Heart left ventricle (tissue), 16 donors: ENCODE measurements around the gene HEBP1. TPM values are rescaled to one million over a fixed set of nuclear protein-coding genes. Genes with fewer than 3 reads are reported as not detected.

ENCODE experiments used
- ATAC-seq, 4 donors: fragments of 200-7000 bp; cut with Tn5 transposase; one replicate each; pipeline ENCODE4 v1.9.1; 2020 to 2022; ENCODE audit warnings: moderate library complexity in 4 of 4, mild to moderate bottlenecking in 3 of 4, moderate number of reproducible peaks in 1 of 4
- DNase-seq, 5 donors: peaks; one replicate each; pipeline ENCODE4 v3.0.0-alpha.2; 2020
- H3K27ac ChIP-seq, 12 donors: fragments of 200-600 bp; sonication (generic) in 4 of 12; one replicate each; pipeline versions ENCODE4 v1.5.0 to v1.8.0; 2016 to 2022; ENCODE audit warnings: mild to moderate bottlenecking in 2 of 12
- H3K27me3 ChIP-seq, 9 donors: fragments of 200-600 bp; sonication (generic) in 2 of 9; one replicate each; pipeline versions ENCODE4 v1.5.1 to v1.8.0; 2016 to 2022; ENCODE audit warnings: mild to moderate bottlenecking in 3 of 9
- H3K36me3 ChIP-seq, 9 donors: fragments of 200-600 bp; sonication (generic) in 2 of 9; one replicate each; pipeline versions ENCODE4 v1.5.0 to v1.8.0; 2018 to 2022; ENCODE audit warnings: mild to moderate bottlenecking in 2 of 9
- H3K4me1 ChIP-seq, 12 donors: fragments of 200-600 bp; sonication (generic) in 4 of 12; one replicate each; pipeline versions ENCODE4 v1.5.0 to v1.8.0; 2016 to 2022; ENCODE audit warnings: mild to moderate bottlenecking in 3 of 12
- H3K4me3 ChIP-seq, 12 donors: fragments of 200-600 bp; sonication (generic) in 4 of 12; one replicate each; pipeline versions ENCODE4 v1.5.0 to v1.8.0; 2017 to 2022; ENCODE audit warnings: mild to moderate bottlenecking in 9 of 12, moderate library complexity in 4 of 12
- H3K9me3 ChIP-seq, 12 donors: fragments of 200-600 bp; sonication (generic) in 4 of 12; one replicate each; pipeline versions ENCODE4 v1.5.0 to v1.8.0; 2016 to 2022; ENCODE audit warnings: mild to moderate bottlenecking in 1 of 12
- POLR2A ChIP-seq, 2 donors: fragments of 450-650 bp; IDR thresholded peaks; one replicate each; pipeline ENCODE4 v1.6.1; 2017; ENCODE audit warnings: antibody characterized with exemption in 2 of 2, mild to moderate bottlenecking in 2 of 2, moderate library complexity in 2 of 2
- WGBS, 4 donors: extraction: QIAGEN DNeasy Blood & Tissue Kit in 2 of 4; methylation state at CpG; one replicate each; pipeline versions ENCODE4 v1.1.5 to v1.1.7; 2013 to 2018; 5-methylcytosine and 5-hydroxymethylcytosine counted together
- intact Hi-C, 10 donors: fragments of 100-400 bp; cut with DNase I; formaldehyde crosslinking; loops; one replicate each; pipeline versions ENCODE4 v1.11.1 to v1.14.2; 2022
- polyA plus RNA-seq, 2 donors: library from polyadenylated mRNA; stranded (reverse); fragments of 200-250 nt; gene quantifications; one replicate each; pipeline ENCODE4 v1.2.3, GENCODE V29; 2013
- total RNA-seq, 9 donors: library from RNA; depleted of rRNA in 2 of 9; stranded (reverse); fragments of >200 nt in 2 of 9; fragmentation: NEBNext Ultra II Directional in 3 of 9; extraction: Animal tissue kit (Norgen Biotek cat#: 25700) in 3 of 9; gene quantifications; one replicate each; pipeline versions ENCODE4 v1.1.0 to v1.2.4, GENCODE V29; 2016 to 2023
- TF ChIP-seq, protein P1 (sequence below), 12 donors: fragments of 200-600 bp; sonication (generic) in 4 of 12; IDR thresholded peaks; one replicate each; pipeline versions ENCODE4 v1.5.0 to v1.8.0; 2018 to 2022; ENCODE audit warnings: antibody characterized with exemption in 12 of 12, mild to moderate bottlenecking in 5 of 12
- donor health status: ischemic (EF 13 %, LVEDD 7.1; RV severe dilation, severe dysfunction).
- donor health status: healthy with polysubstance abuse.
- donor health status: DM: no; HTN: yes; CAD: no.
- donor health status: DM: no; HTN: no; CAD: no.
- donor health status: ischemic (EF 25% LVEDD 6.9; RV normal size, moderate dysfunction).
- donor health status: ischemic (EF 25% LVEDD 5.7; RV mildly dilated, moderate dysfunction).
- donor health status: healthy.
- donor health status: DM: yes; HTN: yes; CAD: no.
- donor health status: ischemic (EF 35%, LVEDD 5.7; RV mildly dilated, moderate dysfunction).
- donor health status: nonischemic (EF 11% LVEDD 7.7; RV severe dilation, severe dysfunction).
- donor health status: DM: yes; HTN: yes; CAD: no.
- donor health status: PGD.
- donor health status: ischemic (EF 29% LVEDD 5.4; RV normal size, mild dysfunction).
- donor health status: nonischemic (EF 23%, LVEDD 6.1; RV moderate dilation, normal function).

The HEBP1 gene
- total and polyA plus RNA-seq, 11 donors: 26.3 to 88.1 (median 52.6) TPM

DNA sequence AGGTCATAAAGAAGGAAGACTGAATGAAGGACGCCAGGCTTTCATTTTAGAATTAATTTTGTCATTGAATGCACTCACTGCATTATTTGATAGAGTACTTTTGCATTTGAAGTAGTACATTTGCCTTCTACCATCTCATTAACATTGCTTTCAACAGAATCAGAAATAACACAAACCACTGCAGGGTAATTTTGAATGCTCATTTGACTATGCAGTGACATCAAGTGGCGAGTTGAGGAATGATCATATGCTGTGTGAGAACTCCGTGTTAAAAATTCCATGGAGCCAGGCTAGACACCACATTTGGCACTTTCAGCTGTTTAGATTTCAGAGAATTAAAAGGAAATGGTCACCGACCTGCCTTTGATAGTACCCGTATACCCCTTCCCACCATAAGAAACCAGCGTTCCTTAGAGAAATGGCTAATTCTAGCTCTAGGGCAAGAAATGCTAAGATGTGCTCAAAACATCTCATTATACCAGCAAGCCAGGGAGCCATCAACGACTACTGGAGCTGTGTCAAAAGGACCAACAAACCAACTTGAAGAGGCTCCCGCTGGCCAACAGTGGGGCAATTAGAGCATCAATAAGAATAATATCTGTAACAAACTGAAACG lies 16.5 kb downstream of the HEBP1 start:
- Histone ChIP-seq H3K36me3 (peaks cover 0 to 92% (median 72%) of the 10 kb centered on the region in 9 donors), H3K4me1 (peaks cover 0 to 15% (median 5%) of the 10 kb centered on the region in 12 donors), H3K27ac (no peak overlapping the region), H3K27me3 (no peaks in the 10 kb centered on the region), H3K4me3 (no peak overlapping the region), H3K9me3 (no peaks in the 10 kb centered on the region)
- TF ChIP-seq, protein P1, sequence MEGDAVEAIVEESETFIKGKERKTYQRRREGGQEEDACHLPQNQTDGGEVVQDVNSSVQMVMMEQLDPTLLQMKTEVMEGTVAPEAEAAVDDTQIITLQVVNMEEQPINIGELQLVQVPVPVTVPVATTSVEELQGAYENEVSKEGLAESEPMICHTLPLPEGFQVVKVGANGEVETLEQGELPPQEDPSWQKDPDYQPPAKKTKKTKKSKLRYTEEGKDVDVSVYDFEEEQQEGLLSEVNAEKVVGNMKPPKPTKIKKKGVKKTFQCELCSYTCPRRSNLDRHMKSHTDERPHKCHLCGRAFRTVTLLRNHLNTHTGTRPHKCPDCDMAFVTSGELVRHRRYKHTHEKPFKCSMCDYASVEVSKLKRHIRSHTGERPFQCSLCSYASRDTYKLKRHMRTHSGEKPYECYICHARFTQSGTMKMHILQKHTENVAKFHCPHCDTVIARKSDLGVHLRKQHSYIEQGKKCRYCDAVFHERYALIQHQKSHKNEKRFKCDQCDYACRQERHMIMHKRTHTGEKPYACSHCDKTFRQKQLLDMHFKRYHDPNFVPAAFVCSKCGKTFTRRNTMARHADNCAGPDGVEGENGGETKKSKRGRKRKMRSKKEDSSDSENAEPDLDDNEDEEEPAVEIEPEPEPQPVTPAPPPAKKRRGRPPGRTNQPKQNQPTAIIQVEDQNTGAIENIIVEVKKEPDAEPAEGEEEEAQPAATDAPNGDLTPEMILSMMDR (IDR thresholded peaks at IDR 0.05): peak; percentile 38 to 76 (median 54)
- TF ChIP-seq POLR2A (IDR thresholded peaks at IDR 0.05): no peak
- WGBS, 4 donors: 48 to 53% (median 50%) methylated on average over 9 of the region's 9 CpGs
- intact Hi-C loops: loop anchor here in 9 of 10 donors (2.0 to 10.0 kb wide), 7 partner anchors 61 to 251 kb away; no protein-coding TSS in a partner anchor
- ATAC-seq (peak in 3 of 4 donors; percentile 73 to 75 (median 74)), DNase-seq (peak in 1 of 5 donors; percentile 27)

DNA sequence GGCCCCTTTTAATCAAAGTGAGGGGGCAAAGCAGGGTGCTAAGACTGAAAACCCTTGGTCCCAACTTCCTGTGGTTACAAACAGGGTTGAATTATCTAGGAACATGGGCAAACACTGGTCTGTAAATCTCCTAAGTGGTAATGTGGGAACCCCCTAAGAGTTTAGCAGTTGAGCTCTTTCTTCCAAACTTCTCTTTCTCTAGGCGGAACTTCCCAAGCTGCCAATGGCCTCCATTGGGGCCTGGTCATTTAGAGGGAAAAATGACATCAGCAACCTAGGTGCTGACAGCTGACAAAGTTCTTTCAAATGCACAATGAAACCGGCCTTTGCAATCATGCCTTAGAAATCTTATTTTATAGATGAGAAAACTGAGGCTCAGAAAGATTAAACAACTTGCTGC lies 17.7 kb downstream of the HEBP1 start:
- intact Hi-C loops: loop anchor here in 9 of 10 donors (2.0 to 10.0 kb wide), 7 partner anchors 60 to 252 kb away; no protein-coding TSS in a partner anchor
- TF ChIP-seq POLR2A (IDR thresholded peaks at IDR 0.05): no peak
- TF ChIP-seq, protein P1 (IDR thresholded peaks at IDR 0.05): no peak
- whole genome bisulfite sequencing, 4 donors: 85 to 89% (median 88%) methylated on average over 2 of the region's 2 CpGs
- Histone ChIP-seq H3K4me1 (peaks cover 0 to 15% (median 5%) of the 10 kb centered on the region in 12 donors), H3K36me3 (peaks cover 0 to 91% (median 65%) of the 10 kb centered on the region in 9 donors), H3K9me3 (no peaks in the 10 kb centered on the region), H3K27me3 (no peaks in the 10 kb centered on the region), H3K27ac (no peak overlapping the region), H3K4me3 (no peak overlapping the region)
- no peak for ATAC-seq
- no peak for DNase-seq

DNA sequence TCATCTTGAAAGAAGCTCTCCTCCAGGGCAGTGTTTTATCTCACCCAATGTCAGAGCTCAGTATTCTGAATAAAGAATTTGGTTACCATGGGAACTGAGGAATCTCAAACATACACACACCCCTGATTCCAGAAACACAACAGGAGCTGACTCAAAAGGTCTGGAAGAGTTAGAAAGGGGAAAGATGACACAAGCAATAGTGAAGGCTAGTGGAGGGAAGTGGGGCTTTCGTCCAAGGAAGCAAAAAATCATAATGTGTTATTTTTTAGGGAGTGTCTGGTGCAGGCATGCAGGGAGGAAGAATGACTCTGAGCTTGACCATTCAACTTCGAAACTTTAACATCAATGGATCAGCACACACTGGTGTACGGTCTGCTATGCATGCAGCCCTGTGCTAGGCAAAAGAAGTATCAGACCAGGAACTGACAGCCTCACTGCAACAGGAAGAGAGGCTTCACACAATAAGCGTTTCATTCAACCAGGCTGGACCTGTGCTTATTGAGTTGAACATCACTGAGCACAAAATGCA lies 20.3 kb downstream of the HEBP1 start:
- intact Hi-C loops: loop anchor here in 9 of 10 donors (5.0 to 10.0 kb wide), 6 partner anchors 57 to 255 kb away; no protein-coding TSS in a partner anchor
- Histone ChIP-seq H3K4me3 (no peak overlapping the region), H3K9me3 (no peaks in the 10 kb centered on the region), H3K4me1 (peaks cover 0 to 22% (median 7%) of the 10 kb centered on the region in 12 donors), H3K27ac (peak overlapping the region in 5 of 12 donors; percentile 1 to 47 (median 14)), H3K27me3 (no peaks in the 10 kb centered on the region), H3K36me3 (peaks cover 0 to 86% (median 57%) of the 10 kb centered on the region in 9 donors)
- no peak for DNase-seq
- ATAC-seq: peak in 3 of 4 donors; percentile 60 to 65 (median 62)
- TF ChIP-seq, protein P1 (IDR thresholded peaks at IDR 0.05): no peak
- no peak for TF ChIP-seq POLR2A (IDR thresholded peaks at IDR 0.05)
- 58 to 67% (median 61%) methylated on average over 4 of the region's 4 CpGs for WGBS, 4 donors

DNA sequence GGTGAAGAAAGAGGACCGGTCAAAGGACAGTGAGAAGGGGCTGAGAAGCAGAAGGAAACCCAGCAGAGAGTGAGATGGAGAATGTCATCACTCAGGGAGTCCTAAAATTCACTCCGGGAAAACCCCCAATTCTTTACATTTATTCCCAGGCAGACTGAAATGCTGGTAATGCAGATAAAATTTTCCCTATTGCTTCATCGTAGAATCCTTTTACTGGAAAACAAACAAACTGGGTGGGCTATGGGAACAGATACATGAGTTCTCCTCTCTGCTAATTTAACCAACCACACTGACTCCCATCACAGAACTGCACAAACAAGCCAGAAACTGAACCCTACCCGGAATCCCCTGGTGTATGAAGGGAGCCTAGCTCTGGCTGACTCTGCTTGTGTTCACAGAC lies 20.9 kb downstream of the HEBP1 start:
- Histone ChIP-seq H3K36me3 (peaks cover 0 to 86% (median 57%) of the 10 kb centered on the region in 9 donors), H3K27me3 (no peaks in the 10 kb centered on the region), H3K27ac (peak overlapping the region in 5 of 12 donors; percentile 1 to 47 (median 12)), H3K4me1 (peaks cover 0 to 22% (median 7%) of the 10 kb centered on the region in 12 donors), H3K9me3 (no peaks in the 10 kb centered on the region), H3K4me3 (no peak overlapping the region)
- TF ChIP-seq, protein P1 (IDR thresholded peaks at IDR 0.05): no peak
- TF ChIP-seq POLR2A (IDR thresholded peaks at IDR 0.05): no peak
- intact Hi-C loops: no loop called here
- no peak for ATAC-seq
- DNase-seq: no peak
- whole genome bisulfite sequencing, 4 donors: 73 to 80% (median 77%) methylated on average over 4 of the region's 4 CpGs
